Colonic mucosa (tissue), 4 donors: ENCODE measurements around the gene C12orf76. TPM values are rescaled to one million over a fixed set of nuclear protein-coding genes. Genes with fewer than 3 reads are reported as not detected.
A peak's percentile ranks its signal among the peaks of the same experiment; 100 is the strongest.
"Not testable (repeated sequence)": the region's sequence is repeated elsewhere in the genome, so short reads cannot be mapped to it uniquely, and the experiment has no call there.

Experiments used
- DNase-seq: peaks from one replicate; pipeline ENCODE4 v3.0.0-alpha.2; 2020
- H3K27ac ChIP-seq: fragments of 200-600 bp; one replicate; pipeline ENCODE4 v1.8.0; 2021
- H3K27me3 ChIP-seq: fragments of 200-600 bp; one replicate; pipeline ENCODE4 v1.8.0; 2021
- H3K36me3 ChIP-seq: fragments of 200-600 bp; one replicate; pipeline ENCODE4 v1.8.0; 2021
- H3K4me1 ChIP-seq: fragments of 200-600 bp; one replicate; pipeline ENCODE4 v1.8.0; 2021; ENCODE audit warnings: mild to moderate bottlenecking
- H3K4me3 ChIP-seq: fragments of 200-600 bp; one replicate; pipeline ENCODE4 v1.8.0; 2021
- H3K9ac ChIP-seq, 2 donors: one replicate each; pipeline ENCODE4 v1.7.0; 2013; ENCODE audit warnings: control low read depth in 2 of 2, low read depth in 2 of 2, low read length in 2 of 2
- H3K9me3 ChIP-seq: fragments of 200-600 bp; one replicate; pipeline ENCODE4 v1.8.0; 2021
- CTCF ChIP-seq: fragments of 200-600 bp; IDR thresholded peaks from one replicate; pipeline ENCODE4 v1.8.0; 2022; ENCODE audit warnings: antibody characterized with exemption, mild to moderate bottlenecking
- intact Hi-C: fragments of 100-400 bp; cut with DNase I; formaldehyde crosslinking; loops from one replicate; pipeline ENCODE4 v1.14.1; 2022
- total RNA-seq, 2 donors: library from RNA; stranded (reverse); fragmentation: NEBNext Ultra II Directional in 1 of 2; extraction: Animal tissue kit (Norgen Biotek cat#: 25700) in 1 of 2; gene quantifications; one replicate each; pipeline ENCODE4 v1.2.1, GENCODE V29; 2021
- donor health status: healthy.
- donor health status: DM: no; HTN: no; CAD: no.
- donor health status: DM: no; HTN: no; CAD: no.

Gene C12orf76
- total RNA-seq: 1 to 10 TPM; 7.2 to 8.4 TPM

GRCh38 chr12:110048242-110049027, at the start of gene C12orf76:
Gene C12orf76 (minus strand): TSS chr12:110048522. CDS start chr12:110048495, 27 bp downstream.
- TF ChIP-seq CTCF: no peak
- intact Hi-C loops: no loop called here
- Histone ChIP-seq H3K36me3 (no peaks in the 10 kb centered on the region), H3K9ac (peak within 1 kb of the TSS; percentile 71 to 77), H3K9me3 (no peaks in the 10 kb centered on the region), H3K4me3 (peak within 1 kb of the TSS; percentile 72), H3K4me1 (no peaks in the 10 kb centered on the region), H3K27ac (peak within 1 kb of the TSS; percentile 74), H3K27me3 (no peaks in the 10 kb centered on the region)
- DNase-seq: peak; percentile 95

- H3K4me1 ChIP-seq: no peaks in the 10 kb centered on the region
- no peak overlapping the region for H3K9ac ChIP-seq
- DNase-seq: no peak
These were observed 45.4 kb upstream of the C12orf76 start for GRCh38 chr12:110093631-110094311.

GRCh38 chr12:110091136-110091711, 42.9 kb upstream of the C12orf76 start:
- Histone ChIP-seq H3K27ac (no peak overlapping the region), H3K27me3 (no peaks in the 10 kb centered on the region), H3K4me1 (no peaks in the 10 kb centered on the region), H3K4me3 (no peak overlapping the region), H3K9me3 (no peaks in the 10 kb centered on the region), H3K36me3 (no peaks in the 10 kb centered on the region), H3K9ac (no peak overlapping the region)
- TF ChIP-seq CTCF: no peak
- DNase-seq: no peak
- intact Hi-C loops: no loop called here

More at GRCh38 chr12:110093631-110094311, 45.4 kb upstream of the C12orf76 start:
- Histone ChIP-seq H3K27me3 (no peaks in the 10 kb centered on the region), H3K9me3 (no peaks in the 10 kb centered on the region), H3K4me3 (no peak overlapping the region), H3K36me3 (no peaks in the 10 kb centered on the region), H3K27ac (no peak overlapping the region)
- no peak for TF ChIP-seq CTCF
- intact Hi-C loops: no loop called here

GRCh38 chr12:110090266-110091135, 42.2 kb upstream of the C12orf76 start:
- H3K36me3 ChIP-seq: no peaks in the 10 kb centered on the region
- DNase-seq: no peak
- H3K4me1 ChIP-seq: no peaks in the 10 kb centered on the region
- intact Hi-C loops: no loop called here
- no peak overlapping the region for H3K9ac ChIP-seq
- no peak for TF ChIP-seq CTCF
- no peaks in the 10 kb centered on the region for H3K27me3 ChIP-seq
- H3K27ac ChIP-seq: no peak overlapping the region
- H3K9me3 ChIP-seq: no peaks in the 10 kb centered on the region
- H3K4me3 ChIP-seq: no peak overlapping the region

GRCh38 chr12:110088936-110089335, 40.6 kb upstream of the C12orf76 start:
- Histone ChIP-seq H3K4me1 (no peaks in the 10 kb centered on the region), H3K4me3 (no peak overlapping the region), H3K9me3 (no peaks in the 10 kb centered on the region), H3K36me3 (no peaks in the 10 kb centered on the region), H3K9ac (no peak overlapping the region), H3K27me3 (no peaks in the 10 kb centered on the region), H3K27ac (no peak overlapping the region)
- intact Hi-C loops: no loop called here
- no peak for TF ChIP-seq CTCF
- DNase-seq: no peak

GRCh38 chr12:110088216-110088615, 39.9 kb upstream of the C12orf76 start:
- H3K4me3 ChIP-seq, H3K4me1 ChIP-seq, H3K9ac ChIP-seq, DNase-seq, intact Hi-C loops, H3K27ac ChIP-seq, H3K9me3 ChIP-seq, H3K36me3 ChIP-seq, H3K27me3 ChIP-seq: not testable (repeated sequence)
